ENCODE results near the gene SMAP1.

Gene SMAP1

GRCh38 chr6:70667711-70668498 lies at the start of gene SMAP1:
TSS of gene SMAP1 (plus strand) at chr6:70667883. CDS start at chr6:70668024, 141 bp downstream.
- DNase-seq, result peak; percentile 96

- no peak for DNase-seq
Observed at GRCh38 chr6:70620746-70621145, 46.9 kb upstream of the SMAP1 start.

GRCh38 chr6:70622461-70622860 lies 45.2 kb upstream of the SMAP1 start:
- DNase-seq, result no peak

- no peak for DNase-seq
Observed at GRCh38 chr6:70625436-70625835, 42.2 kb upstream of the SMAP1 start.

GRCh38 chr6:70627500-70628254 lies 40.0 kb upstream of the SMAP1 start:
- no peak for DNase-seq

GRCh38 chr6:70629929-70630328 lies 37.8 kb upstream of the SMAP1 start:
- DNase-seq, result no peak

GRCh38 chr6:70633870-70634269 lies 33.8 kb upstream of the SMAP1 start:
- no peak for DNase-seq

- no peak for DNase-seq
Observed at GRCh38 chr6:70636596-70636995, 31.1 kb upstream of the SMAP1 start.

GRCh38 chr6:70638468-70638867 lies 29.2 kb upstream of the SMAP1 start:
- DNase-seq, result no peak

GRCh38 chr6:70651326-70651905 lies 16.3 kb upstream of the SMAP1 start:
- peak; percentile 64 for DNase-seq

GRCh38 chr6:70652216-70652615 lies 15.5 kb upstream of the SMAP1 start:
- no peak for DNase-seq

- DNase-seq, result no peak
Observed at GRCh38 chr6:70657706-70658105, 10.0 kb upstream of the SMAP1 start.

- DNase-seq, result no peak
Observed at GRCh38 chr6:70663881-70664466, 3.7 kb upstream of the SMAP1 start.

- DNase-seq, result no peak
Observed at GRCh38 chr6:70666706-70667105, 977 bp upstream of the SMAP1 start.

GRCh38 chr6:70667256-70667710 lies 400 bp upstream of the SMAP1 start:
- no peak for DNase-seq

GRCh38 chr6:70668499-70668812 lies 773 bp downstream of the SMAP1 start:
- no peak for DNase-seq

GRCh38 chr6:70669133-70669532 lies 1.4 kb downstream of the SMAP1 start:
- no peak for DNase-seq

GRCh38 chr6:70672549-70672948 lies 4.9 kb downstream of the SMAP1 start:
- no peak for DNase-seq

- DNase-seq, result no peak
Observed at GRCh38 chr6:70673054-70673453, 5.4 kb downstream of the SMAP1 start.

GRCh38 chr6:70673601-70674000 lies 5.9 kb downstream of the SMAP1 start:
- DNase-seq, result no peak

GRCh38 chr6:70675822-70676221 lies 8.1 kb downstream of the SMAP1 start:
- no peak for DNase-seq

GRCh38 chr6:70676821-70677220 lies 9.1 kb downstream of the SMAP1 start:
- no peak for DNase-seq

- DNase-seq, result no peak
Observed at GRCh38 chr6:70680396-70680795, 12.7 kb downstream of the SMAP1 start.

Data from CD4-positive, alpha-beta T cell treated with Interleukin-6 for 4 hours (primary cell).